Gastrocnemius medialis (tissue), 4 donors: ENCODE data around the gene CTSD.

Experiments used
- CTCF ChIP-seq, 5 experiments: fragments of 450-650 bp in 3 of 5; fragments of 200-600 bp in 2 of 5; sonication (generic) in 2 of 5; IDR thresholded peaks in 4 of 5; conservative IDR thresholded peaks in 1 of 5; 1 replicate in 4 of 5; 2 replicates in 1 of 5; pipeline ENCODE4 v1.5.1; 2016 to 2019; ENCODE audit warnings: antibody characterized with exemption in 5 of 5, mild to moderate bottlenecking in 3 of 5, moderate library complexity in 3 of 5
- POLR2A ChIP-seq, 2 donors: fragments of 450-650 bp; IDR thresholded peaks; one replicate each; pipeline ENCODE4 v1.6.1; 2017; ENCODE audit warnings: antibody characterized with exemption in 2 of 2, mild to moderate bottlenecking in 2 of 2, moderate library complexity in 2 of 2

DNA sequence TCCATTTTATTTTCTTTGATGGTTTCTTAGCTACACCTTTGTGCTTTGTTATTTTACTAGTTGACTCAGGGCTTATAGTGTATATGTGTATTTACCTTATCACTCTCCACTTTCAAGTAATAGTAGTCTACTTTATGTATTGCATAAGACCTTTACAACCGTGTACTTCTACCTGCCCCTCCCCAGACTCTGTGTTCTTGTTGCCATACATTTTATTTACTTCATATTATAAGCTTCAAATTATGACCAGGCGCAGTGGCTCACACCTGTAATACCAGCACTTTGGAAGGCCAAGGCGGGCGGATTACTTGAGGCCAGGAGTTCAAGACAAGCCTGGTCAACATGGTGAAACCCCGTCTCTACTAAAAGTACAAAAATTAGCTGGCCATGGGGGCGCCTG is 28.2 kb upstream of the CTSD start:
- TF ChIP-seq CTCF (IDR thresholded peaks at IDR 0.05 in 4 of 5, conservative IDR thresholded peaks at IDR 0.05 in 1 of 5) (no peak), POLR2A (IDR thresholded peaks at IDR 0.05) (no peak)
